ENCODE measurements around the gene THOC5.
"Not testable (repeated sequence)": the region's sequence is repeated elsewhere in the genome, so short reads cannot be mapped to it uniquely, and the experiment has no call there.

Gene THOC5

GRCh38 chr22:29553351-29554224 is at the start of gene THOC5:
THOC5 (minus strand) TSS chr22:29553757; CDS start chr22:29549147, 4,610 bp downstream.
- in situ Hi-C loops (cut with HindIII; ENCODE audit: low sequenced_read_pairs) = no loop called here

- in situ Hi-C loops (cut with HindIII; ENCODE audit: low sequenced_read_pairs) = no loop called here
Measured at GRCh38 chr22:29598684-29599020, 45.1 kb upstream of the THOC5 start.

GRCh38 chr22:29597871-29598683 is 44.5 kb upstream of the THOC5 start:
- in situ Hi-C loops (cut with HindIII; ENCODE audit: low sequenced_read_pairs) = not testable (repeated sequence)

- in situ Hi-C loops (cut with HindIII; ENCODE audit: low sequenced_read_pairs) = no loop called here
Measured at GRCh38 chr22:29596408-29596807, 42.9 kb upstream of the THOC5 start.

- in situ Hi-C loops (cut with HindIII; ENCODE audit: low sequenced_read_pairs) = not testable (repeated sequence)
Measured at GRCh38 chr22:29594447-29594846, 40.9 kb upstream of the THOC5 start.

GRCh38 chr22:29593923-29594322 is 40.4 kb upstream of the THOC5 start:
- in situ Hi-C loops (cut with HindIII; ENCODE audit: low sequenced_read_pairs) = no loop called here

GRCh38 chr22:29587938-29588699 is 34.6 kb upstream of the THOC5 start:
- in situ Hi-C loops (cut with HindIII; ENCODE audit: low sequenced_read_pairs) = no loop called here

- in situ Hi-C loops (cut with HindIII; ENCODE audit: low sequenced_read_pairs) = not testable (repeated sequence)
Measured at GRCh38 chr22:29586193-29586705, 32.7 kb upstream of the THOC5 start.

- in situ Hi-C loops (cut with HindIII; ENCODE audit: low sequenced_read_pairs) = no loop called here
Measured at GRCh38 chr22:29584975-29585374, 31.4 kb upstream of the THOC5 start.

- in situ Hi-C loops (cut with HindIII; ENCODE audit: low sequenced_read_pairs) = no loop called here
Measured at GRCh38 chr22:29581799-29582198, 28.2 kb upstream of the THOC5 start.

GRCh38 chr22:29580200-29580810 is 26.7 kb upstream of the THOC5 start:
- in situ Hi-C loops (cut with HindIII; ENCODE audit: low sequenced_read_pairs) = no loop called here

GRCh38 chr22:29578462-29579200 is 25.1 kb upstream of the THOC5 start:
- in situ Hi-C loops (cut with HindIII; ENCODE audit: low sequenced_read_pairs) = no loop called here

GRCh38 chr22:29574762-29575450 is 21.3 kb upstream of the THOC5 start:
- in situ Hi-C loops (cut with HindIII; ENCODE audit: low sequenced_read_pairs) = no loop called here

- in situ Hi-C loops (cut with HindIII; ENCODE audit: low sequenced_read_pairs) = no loop called here
Measured at GRCh38 chr22:29570912-29571549, 17.5 kb upstream of the THOC5 start.

- in situ Hi-C loops (cut with HindIII; ENCODE audit: low sequenced_read_pairs) = no loop called here
Measured at GRCh38 chr22:29570456-29570855, 16.9 kb upstream of the THOC5 start.

- in situ Hi-C loops (cut with HindIII; ENCODE audit: low sequenced_read_pairs) = no loop called here
Measured at GRCh38 chr22:29569011-29569678, 15.6 kb upstream of the THOC5 start.

- in situ Hi-C loops (cut with HindIII; ENCODE audit: low sequenced_read_pairs) = no loop called here
Measured at GRCh38 chr22:29567338-29567737, 13.8 kb upstream of the THOC5 start.

- in situ Hi-C loops (cut with HindIII; ENCODE audit: low sequenced_read_pairs) = not testable (repeated sequence)
Measured at GRCh38 chr22:29566513-29566912, 13.0 kb upstream of the THOC5 start.
